ENCODE data around the gene ACTL9. TPM values are rescaled to one million over a fixed set of nuclear protein-coding genes. Genes with fewer than 3 reads are reported as not detected.

Gene ACTL9
- total and polyA plus RNA-seq, 2 of the 13 experiments (the other 11 are each of a cell fraction or from before 2014, with no cell fraction given): not detected

DNA sequence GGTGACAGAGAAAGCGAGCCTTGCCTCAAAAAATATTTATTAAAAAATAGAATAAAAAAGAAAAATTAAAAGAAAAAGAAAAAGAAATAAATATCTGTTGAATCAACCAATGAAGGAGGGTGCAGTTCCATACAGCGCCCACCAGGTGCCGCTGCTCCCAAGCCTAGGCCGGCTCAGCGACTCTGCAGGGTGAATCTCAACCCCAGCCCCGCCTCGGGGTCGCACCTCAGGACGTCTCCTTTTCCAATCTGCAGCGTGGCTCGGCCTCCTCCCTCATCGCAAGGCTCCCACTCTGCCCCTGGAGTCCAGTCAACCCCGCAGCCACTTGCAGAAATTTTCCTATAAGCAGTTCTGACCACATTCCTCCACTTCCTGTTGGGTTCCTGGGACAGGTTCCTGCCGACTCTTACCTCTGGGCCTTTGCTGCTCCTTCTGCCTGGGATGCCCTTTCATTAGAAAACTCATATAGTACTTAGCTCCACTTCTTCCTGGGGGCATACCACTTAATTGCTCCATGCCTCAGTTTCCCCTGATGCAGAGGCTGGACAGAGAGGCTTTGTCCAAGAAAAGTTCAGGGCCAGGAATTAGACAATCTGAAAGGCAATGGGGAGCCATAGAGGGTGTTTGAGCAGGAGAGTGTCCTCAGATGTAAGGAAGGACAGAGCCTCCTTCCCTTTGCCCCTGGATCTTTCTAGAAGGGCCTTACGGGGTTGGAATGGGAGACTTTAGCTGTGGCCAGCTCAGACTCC lies 43.8 kb downstream of the ACTL9 start (continued):
- TF ChIP-seq ZMYM3 (CRISPR knock-in tag; IDR thresholded peaks at IDR 0.05) (peak; percentile 82), ZNF713 (CRISPR knock-in tag; IDR thresholded peaks at IDR 0.05) (no peak), ZNF691 (CRISPR knock-in tag; IDR thresholded peaks at IDR 0.05; ENCODE audit: borderline replicate concordance, low read depth) (no peak), SP5 (CRISPR knock-in tag; IDR thresholded peaks at IDR 0.05; ENCODE audit: borderline replicate concordance, low read depth) (no peak), E2F1 (CRISPR knock-in tag; IDR thresholded peaks at IDR 0.05) (no peak), SALL1 (CRISPR knock-in tag; IDR thresholded peaks at IDR 0.05) (peak; percentile 18; the same call in 1 of the 2 replicates), HNF4A (CRISPR knock-in tag; IDR thresholded peaks at IDR 0.05) (no peak), RAD21 (CRISPR knock-in tag; IDR thresholded peaks at IDR 0.05) (peak; percentile 71), HMGXB4 (CRISPR knock-in tag; IDR thresholded peaks at IDR 0.05; ENCODE audit: borderline replicate concordance in 1 of 2, low read depth in 1 of 2) (0 out of 4 replicates have a peak, but pooled peaks of 1 of the 2 experiments have one; percentile 18), ZNF280D (CRISPR knock-in tag; IDR thresholded peaks at IDR 0.05) (no peak)
- TF ChIP-seq, protein P1, sequence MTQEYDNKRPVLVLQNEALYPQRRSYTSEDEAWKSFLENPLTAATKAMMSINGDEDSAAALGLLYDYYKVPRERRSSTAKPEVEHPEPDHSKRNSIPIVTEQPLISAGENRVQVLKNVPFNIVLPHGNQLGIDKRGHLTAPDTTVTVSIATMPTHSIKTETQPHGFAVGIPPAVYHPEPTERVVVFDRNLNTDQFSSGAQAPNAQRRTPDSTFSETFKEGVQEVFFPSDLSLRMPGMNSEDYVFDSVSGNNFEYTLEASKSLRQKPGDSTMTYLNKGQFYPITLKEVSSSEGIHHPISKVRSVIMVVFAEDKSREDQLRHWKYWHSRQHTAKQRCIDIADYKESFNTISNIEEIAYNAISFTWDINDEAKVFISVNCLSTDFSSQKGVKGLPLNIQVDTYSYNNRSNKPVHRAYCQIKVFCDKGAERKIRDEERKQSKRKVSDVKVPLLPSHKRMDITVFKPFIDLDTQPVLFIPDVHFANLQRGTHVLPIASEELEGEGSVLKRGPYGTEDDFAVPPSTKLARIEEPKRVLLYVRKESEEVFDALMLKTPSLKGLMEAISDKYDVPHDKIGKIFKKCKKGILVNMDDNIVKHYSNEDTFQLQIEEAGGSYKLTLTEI (CRISPR knock-in tag; conservative IDR thresholded peaks at IDR 0.05): no peak

Measured in HepG2 (cell line).